SH-SY5Y (cell line): ENCODE results near the gene SLC2A5.

Experiments
- GATA2 ChIP-seq: IDR thresholded peaks from 2 replicates; pipeline ENCODE4 v1.6.1; 2011; ENCODE audit warnings: mild to moderate bottlenecking, low read depth, low read length
- GATA3 ChIP-seq: IDR thresholded peaks from 2 replicates; pipeline ENCODE4 v1.6.1; 2011; ENCODE audit warnings: low read depth, mild to moderate bottlenecking, low read length, moderate library complexity

GRCh38 chr1:9008236-9008635, 61.2 kb downstream of the SLC2A5 start:
- TF ChIP-seq GATA2 (no peak), GATA3 (no peak)
